HG02623 (cell line): ENCODE results near the gene S100A16.

Experiments used
- ATAC-seq: cut with Tn5 transposase; IDR thresholded peaks from one replicate; pipeline ENCODE4 v1.9.1; 2021; ENCODE audit warnings: moderate library complexity; ENCODE audit not compliant: unreplicated experiment

Gene S100A16

DNA sequence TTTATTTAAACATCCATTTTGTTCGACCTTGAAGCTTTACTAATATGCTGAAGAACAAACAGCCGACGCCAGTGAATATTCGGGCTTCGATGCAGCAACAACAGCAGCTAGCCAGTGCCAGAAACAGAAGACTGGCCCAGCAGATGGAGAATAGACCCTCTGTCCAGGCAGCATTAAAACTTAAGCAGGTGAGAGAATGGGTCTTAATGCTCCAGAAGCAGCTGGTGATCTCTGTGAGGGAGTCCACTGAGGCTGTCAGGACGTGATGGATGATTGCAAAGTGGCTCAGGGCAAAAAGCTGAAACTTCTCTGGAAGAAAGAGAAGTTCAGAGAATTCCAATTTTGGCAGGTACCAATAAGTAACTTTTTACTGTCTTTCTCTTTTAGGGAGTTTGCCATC is 25.3 kb upstream of the S100A16 start:
- no peak for ATAC-seq

- no peak for ATAC-seq
Measured at GRCh38 chr1:153636312-153636711, 23.4 kb upstream of the S100A16 start.

GRCh38 chr1:153635872-153636271 is 22.9 kb upstream of the S100A16 start:
- ATAC-seq = no peak

DNA sequence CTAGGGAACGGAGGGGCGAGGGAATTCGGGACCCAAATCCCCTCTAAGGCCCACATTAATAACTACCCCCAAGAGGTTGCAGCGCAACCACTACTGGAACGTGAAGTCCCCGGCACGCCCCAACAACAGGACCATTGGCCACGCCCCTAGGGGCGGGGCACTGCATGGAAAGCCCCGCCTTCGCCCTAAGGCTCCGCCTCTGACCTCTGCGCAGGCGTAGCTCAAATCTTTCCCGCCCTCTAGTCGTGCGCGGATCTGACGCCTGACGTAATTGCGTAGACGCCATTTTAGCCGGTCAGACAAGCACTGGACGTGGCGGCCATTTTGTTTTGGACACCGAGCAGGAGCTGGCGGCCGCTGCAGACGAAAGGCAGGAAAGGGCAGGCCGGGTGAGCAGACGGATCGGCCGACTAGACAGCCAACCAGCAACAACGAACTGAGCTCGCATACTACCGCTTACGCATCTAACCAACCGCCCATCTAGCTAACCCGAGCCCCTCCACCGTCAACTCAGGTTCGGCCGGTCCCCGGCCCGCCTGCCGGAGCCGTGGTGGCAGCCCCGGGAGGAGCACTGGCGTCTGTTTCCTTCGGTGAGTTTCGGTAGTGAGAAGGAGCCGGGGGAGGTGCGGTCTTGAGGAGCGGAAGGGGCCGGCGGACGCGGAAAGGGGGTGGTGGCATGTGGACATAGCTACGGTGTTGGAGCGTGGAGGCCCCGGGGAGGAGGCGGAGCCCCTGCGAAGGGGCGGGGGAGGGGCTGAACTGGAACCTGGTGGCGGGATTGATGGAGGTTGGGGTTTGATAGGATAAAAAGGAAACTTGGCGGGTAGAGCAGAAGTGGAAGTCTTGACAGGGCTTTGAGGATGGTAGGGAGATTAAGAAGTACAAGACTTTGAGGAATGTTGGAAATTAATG is 21.1 kb upstream of the S100A16 start, which contains the start of gene CHTOP:
Gene CHTOP (plus strand): TSS at position 313 of the 912 bp plus-strand sequence. CDS start 2,523 bp downstream, outside the sequence.
- peak; percentile 84 for ATAC-seq

DNA sequence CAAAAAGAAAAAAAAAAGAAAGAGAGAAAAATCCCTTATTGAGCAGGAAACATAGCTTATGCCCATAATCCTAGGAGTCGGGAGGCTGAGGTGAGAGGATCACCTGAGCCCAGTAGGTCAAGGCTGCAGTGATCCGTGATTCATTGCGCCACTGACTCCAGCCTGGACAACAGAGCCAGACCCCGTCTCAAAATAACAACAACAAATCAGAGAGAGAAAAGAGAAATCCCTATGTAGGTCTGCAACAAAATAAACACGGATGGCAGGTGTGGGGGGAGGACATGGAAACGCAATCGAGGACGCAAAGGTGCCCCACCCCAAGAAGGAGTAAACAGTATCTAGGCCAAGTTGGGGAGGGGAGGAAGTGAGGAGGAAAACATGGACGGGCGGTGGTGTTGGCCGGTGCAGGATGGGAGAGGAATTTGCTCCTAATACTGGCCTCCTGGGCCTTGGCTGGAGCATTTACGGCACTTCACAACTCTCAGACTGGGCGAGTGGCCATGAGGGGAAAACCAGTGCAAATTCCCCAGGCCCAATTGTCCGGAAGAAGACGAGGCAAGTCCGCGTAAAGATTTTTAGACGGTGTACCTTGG is 20.3 kb upstream of the S100A16 start:
- ATAC-seq = no peak

DNA sequence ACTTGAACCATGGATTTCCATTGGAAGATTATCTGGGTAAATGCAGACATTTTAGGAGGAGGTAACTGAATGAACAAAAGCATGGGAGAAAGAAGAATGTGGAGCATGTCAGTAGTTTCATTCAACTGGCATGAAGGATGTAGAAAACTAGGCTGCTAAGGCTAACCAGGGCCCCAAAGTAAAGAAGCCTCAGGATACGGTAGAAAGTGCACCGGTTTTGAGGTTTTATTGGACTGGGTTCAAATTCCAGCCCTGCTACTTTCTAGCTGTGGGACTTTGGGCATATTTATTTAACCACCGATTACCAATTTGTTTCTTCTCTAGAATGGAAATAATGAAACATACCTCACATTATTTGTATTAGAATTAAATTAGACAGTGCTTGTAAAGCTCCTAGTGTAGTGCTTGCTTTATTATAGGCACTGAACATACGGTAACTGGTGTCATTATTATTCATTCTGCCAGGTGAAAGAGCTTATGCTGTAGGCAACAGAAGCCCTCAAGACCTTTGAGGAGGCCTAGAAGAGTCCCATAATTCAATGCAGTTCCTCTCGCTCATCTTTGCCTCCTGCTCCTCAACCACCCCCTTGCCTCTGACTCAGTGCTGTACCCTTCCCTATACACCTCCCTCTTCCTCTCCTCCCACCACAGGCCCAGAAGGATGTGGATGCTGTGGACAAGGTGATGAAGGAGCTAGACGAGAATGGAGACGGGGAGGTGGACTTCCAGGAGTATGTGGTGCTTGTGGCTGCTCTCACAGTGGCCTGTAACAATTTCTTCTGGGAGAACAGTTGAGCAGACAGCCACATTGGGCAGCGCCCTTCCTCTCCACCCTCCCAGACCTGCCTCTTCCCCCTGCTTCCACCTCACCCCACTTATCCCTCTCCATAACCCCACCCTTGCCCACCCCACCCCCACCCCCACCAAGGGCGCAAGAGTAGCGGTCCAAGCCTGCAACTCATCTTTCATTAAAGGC is 18.4 kb upstream of the S100A16 start:
- no peak for ATAC-seq

DNA sequence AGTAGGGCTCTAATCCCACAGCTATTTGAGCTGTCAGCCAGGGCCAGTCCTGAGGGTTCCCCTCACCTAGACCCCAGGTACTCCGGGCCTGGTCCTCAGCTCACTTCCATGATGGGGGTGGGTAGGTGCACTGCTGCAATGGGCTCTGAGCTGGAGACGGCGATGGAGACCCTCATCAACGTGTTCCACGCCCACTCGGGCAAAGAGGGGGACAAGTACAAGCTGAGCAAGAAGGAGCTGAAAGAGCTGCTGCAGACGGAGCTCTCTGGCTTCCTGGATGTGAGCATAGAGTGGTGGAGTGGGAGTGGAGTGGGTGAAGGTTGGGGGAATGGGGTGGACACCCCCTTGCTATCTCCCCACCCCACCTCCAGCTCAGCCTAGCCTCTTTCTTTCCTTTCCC is 17.4 kb upstream of the S100A16 start:
- ATAC-seq = no peak

- ATAC-seq = no peak
Measured at GRCh38 chr1:153629971-153630370, 17.0 kb upstream of the S100A16 start.

- ATAC-seq = no peak
Measured at GRCh38 chr1:153629343-153629665, 16.4 kb upstream of the S100A16 start.

DNA sequence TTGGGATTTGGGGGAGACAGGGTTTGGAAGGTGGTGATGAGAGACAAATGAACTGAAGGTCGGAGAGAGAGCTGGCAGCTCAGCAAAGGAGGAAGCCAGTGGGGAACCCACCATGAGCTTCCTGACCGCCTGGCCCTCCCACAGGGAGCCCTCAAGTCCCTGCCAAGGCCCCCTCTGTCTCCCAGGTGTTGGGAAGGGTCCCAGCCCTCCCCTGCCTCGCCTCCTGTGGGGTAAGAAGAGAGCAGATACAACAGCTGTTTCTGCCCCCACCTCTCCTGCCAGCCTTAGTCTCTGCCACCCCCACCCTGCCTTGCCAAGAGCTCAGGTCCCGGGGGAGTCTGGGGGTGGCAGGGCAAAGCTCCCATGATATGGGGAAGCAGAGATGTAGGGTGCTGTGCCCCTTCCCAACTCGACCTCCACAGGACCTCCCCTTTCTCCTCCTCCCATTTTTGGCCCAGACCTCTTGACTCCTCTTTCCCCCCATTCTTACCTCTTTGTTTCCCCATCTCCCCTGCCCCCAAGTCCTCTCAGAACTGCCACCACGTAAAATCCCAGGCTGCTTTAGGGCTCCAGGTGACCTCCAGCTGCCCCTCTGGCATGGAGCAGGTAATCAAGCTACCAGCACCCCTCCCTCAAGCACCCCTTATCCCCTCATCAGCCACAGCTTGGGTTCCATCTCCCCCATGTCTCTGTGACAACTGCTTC is 15.9 kb upstream of the S100A16 start:
- ATAC-seq = no peak

DNA sequence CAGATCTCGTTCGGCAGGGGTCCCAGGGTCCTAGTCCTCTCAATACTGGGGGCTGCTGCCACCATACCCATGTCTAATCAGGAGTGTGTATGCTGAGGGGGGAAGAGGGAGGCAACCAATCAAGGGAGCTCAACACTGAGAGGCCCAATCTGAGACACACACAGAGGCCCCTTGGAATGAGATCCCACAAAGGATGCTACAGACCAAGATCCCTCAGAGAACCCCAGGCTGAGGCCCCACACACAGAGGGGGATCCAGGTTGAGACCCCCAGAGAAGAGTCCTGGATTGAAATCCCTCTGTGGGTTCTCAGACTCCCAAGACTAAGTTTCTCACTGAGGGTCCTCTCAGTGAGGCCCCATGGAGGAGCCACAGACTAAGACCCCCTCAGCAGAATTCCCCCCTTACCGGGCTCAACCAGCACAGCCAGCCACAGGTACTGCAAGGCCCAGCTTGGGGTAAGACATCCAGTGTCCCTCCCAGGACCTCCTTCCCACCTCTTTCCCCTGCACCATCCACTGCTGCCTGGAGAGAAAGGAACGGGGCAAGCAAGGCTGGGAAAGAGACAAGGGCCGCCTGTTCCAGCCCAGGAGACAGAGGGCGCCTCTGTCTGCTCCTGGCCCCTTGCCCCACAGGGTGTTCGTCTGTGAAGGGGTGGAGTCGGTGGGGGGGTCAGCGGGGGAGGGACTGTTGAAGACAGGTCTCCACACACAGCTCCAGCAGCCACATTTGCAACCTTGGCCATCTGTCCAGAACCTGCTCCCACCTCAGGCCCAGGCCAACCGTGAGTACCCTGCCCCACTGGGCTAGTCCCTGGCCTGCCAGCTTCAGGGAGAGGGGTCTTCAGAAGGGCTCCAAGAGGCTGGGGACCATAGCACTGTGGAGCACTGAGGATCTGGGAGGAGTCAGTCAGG is 15.0 kb upstream of the S100A16 start, which contains the start of gene S100A1:
Gene S100A1 (plus strand): TSS at position 720 of the 912 bp plus-strand sequence. CDS start 2,088 bp downstream, outside the sequence.
- ATAC-seq = no peak

DNA sequence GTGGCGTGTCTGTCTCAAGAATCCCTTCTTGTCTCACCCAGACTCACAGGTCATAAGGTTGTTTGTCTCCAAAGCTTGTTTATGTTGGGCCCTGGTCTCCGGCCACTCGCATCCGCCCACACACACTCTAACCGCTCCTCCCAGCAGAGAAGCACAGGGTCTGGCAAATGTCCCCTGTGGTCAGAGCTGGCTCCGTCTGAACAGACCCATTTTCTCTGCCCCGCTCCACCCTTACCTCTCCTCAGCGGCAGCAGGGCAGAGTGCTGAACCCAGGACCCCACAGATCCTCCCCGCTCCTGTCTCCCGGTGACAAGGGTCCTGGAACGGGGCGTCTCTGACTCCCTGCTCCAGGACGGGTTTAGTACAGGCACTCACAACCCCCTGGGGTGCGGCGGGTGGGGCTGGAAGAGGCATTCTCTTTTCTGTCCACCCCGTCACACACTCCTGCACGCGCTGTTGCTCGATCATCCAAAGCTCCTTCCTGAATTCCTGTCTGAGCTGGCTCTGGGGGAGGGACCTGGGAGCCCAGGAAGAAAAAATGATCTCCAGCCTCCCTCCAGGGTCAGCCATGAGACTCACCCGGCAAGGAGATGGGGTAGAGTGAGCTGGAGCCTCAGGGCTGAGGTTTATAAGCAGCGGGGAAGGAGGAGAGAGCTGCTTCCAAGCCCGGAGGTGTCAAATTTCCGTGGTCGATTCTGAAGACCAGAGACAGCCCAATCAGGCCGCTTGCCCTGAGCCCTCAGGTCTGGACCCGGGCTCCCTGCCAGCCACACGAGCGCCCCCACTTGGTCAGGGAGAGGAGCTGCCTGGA is 14.2 kb upstream of the S100A16 start, which contains the start of gene S100A13:
Gene S100A13 (minus strand): TSS at position 602 of the 811 bp plus-strand sequence. CDS start 1,033 bp downstream, outside the sequence.
- no peak for ATAC-seq

DNA sequence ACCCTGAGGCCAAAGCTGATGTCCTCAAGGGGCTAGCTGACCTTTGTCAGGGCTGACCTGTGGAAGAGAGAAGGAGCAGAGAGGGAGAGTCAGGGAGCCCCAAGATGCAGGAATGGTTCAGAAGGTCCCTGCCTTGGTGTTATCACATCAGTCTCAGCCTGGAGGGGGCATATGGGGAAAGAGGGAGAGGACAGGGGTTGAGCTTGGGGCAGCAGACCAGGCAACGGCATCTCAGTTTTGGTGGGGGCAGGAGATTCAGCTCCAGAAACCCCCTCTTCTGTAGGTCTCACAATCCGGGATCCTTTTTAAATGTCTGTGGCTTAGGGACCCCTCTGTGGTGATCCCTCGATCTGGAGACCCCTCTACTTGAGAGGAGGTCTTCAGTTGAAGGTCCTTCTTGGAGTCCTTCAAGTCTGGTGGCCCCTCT is 13.6 kb upstream of the S100A16 start:
- ATAC-seq = no peak

GRCh38 chr1:153624965-153625611 is 12.2 kb upstream of the S100A16 start:
- ATAC-seq = no peak

DNA sequence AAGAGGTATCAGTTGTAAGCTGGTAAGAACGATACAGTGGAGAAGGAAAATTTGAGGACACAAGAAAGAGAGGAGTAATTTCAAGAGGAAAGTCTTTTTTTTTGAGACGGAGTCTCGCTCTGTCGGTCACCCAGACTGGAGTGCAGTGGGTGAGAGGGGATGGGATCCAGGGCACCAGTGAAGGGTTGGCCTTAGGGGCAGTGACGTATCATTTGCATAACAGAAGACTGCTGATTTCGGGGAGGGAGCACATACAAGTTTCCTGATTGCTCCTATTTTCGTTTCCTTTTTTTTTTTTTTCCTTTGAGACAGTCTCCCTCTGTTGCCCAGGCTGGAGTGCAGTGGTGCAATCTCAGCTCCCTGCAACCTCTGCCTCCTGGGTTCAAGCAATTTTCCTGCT is 10.2 kb upstream of the S100A16 start:
- ATAC-seq = no peak

- ATAC-seq = no peak
Measured at GRCh38 chr1:153619171-153619570, 6.2 kb upstream of the S100A16 start.

DNA sequence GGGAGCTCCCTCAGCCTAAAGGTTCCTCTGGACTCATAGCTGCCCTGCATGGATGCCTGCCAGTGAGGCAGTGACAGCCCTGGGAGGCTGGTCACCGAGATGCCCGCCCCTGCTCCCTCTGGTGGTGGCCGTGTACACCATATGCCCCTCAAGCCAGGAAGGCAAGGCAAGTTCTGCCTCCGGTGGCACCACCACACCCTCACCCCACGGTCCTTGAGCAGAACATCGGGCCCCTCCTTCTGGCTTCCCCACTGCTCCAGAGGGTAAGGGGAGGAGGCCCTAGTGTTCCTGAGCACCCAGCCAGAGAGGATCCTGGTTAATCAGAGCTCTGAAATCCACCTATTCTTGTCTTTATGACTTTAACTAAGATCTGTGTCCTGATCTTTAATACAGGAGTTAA is 4.7 kb upstream of the S100A16 start:
- peak; percentile 55 for ATAC-seq

- ATAC-seq = no peak
Measured at GRCh38 chr1:153616917-153617311, 4.0 kb upstream of the S100A16 start.
